Sigmoid colon (tissue), 7 donors: ENCODE data around the gene RIMBP2. TPM values are rescaled to one million over a fixed set of nuclear protein-coding genes. Genes with fewer than 3 reads are reported as not detected.

ENCODE experiments used
- DNase-seq: peaks from one replicate; pipeline ENCODE4 v3.0.0-alpha.2; 2019
- H3K27ac ChIP-seq, 4 donors: fragments of 200-600 bp; sonication (generic); one replicate each; pipeline ENCODE4 v1.5.1; 2016 to 2019; ENCODE audit warnings: mild to moderate bottlenecking in 1 of 4
- H3K27me3 ChIP-seq, 3 donors: fragments of 200-600 bp; sonication (generic); one replicate each; pipeline ENCODE4 v1.5.1; 2019; ENCODE audit warnings: mild to moderate bottlenecking in 1 of 3
- H3K36me3 ChIP-seq, 4 donors: fragments of 200-600 bp; sonication (generic); one replicate each; pipeline ENCODE4 v1.5.1; 2016 to 2019
- H3K4me1 ChIP-seq, 4 donors: fragments of 200-600 bp; sonication (generic); one replicate each; pipeline ENCODE4 v1.5.1; 2017 to 2019
- H3K4me3 ChIP-seq, 4 donors: fragments of 200-600 bp; sonication (generic); one replicate each; pipeline ENCODE4 v1.5.1; 2017 to 2019; ENCODE audit warnings: mild to moderate bottlenecking in 2 of 4, moderate library complexity in 1 of 4
- H3K9me3 ChIP-seq, 4 donors: fragments of 200-600 bp in 3 of 4; sonication (generic) in 3 of 4; one replicate each; pipeline versions ENCODE4 v1.5.1 to v1.6.1; 2013 to 2019
- EP300 ChIP-seq, 4 donors: sonication (generic); formaldehyde crosslinking; IDR thresholded peaks; one replicate each; pipeline ENCODE4 v1.6.1; 2017; ENCODE audit warnings: antibody characterized with exemption in 4 of 4
- POLR2A ChIP-seq, 2 donors: fragments of 450-650 bp; IDR thresholded peaks; one replicate each; pipeline ENCODE4 v1.6.1; 2016; ENCODE audit warnings: antibody characterized with exemption in 2 of 2, mild to moderate bottlenecking in 2 of 2, moderate library complexity in 2 of 2
- POLR2AphosphoS5 ChIP-seq, 4 donors: sonication (generic); formaldehyde crosslinking; IDR thresholded peaks; one replicate each; pipeline ENCODE4 v1.6.1; 2017; ENCODE audit warnings: antibody characterized with exemption in 4 of 4
- WGBS, 2 donors: extraction: QIAGEN DNeasy Blood & Tissue Kit; methylation state at CpG; one replicate each; pipeline ENCODE4 v1.1.7; 2013; 5-methylcytosine and 5-hydroxymethylcytosine counted together
- intact Hi-C: fragments of 100-400 bp; cut with DNase I; formaldehyde crosslinking; loops from one replicate; pipeline ENCODE4 v1.15.1; 2023
- polyA plus RNA-seq, 3 donors: library from polyadenylated mRNA; stranded (reverse); fragments of 200-250 nt; gene quantifications; one replicate each; pipeline ENCODE4 v1.2.3, GENCODE V29; 2013
- total RNA-seq, 4 donors: library from RNA; depleted of rRNA; stranded (reverse); fragments of >200 nt; gene quantifications; one replicate each; pipeline ENCODE4 v1.1.0, GENCODE V29; 2016
- TF ChIP-seq, protein P1 (sequence below), 4 experiments: fragments of 450-650 bp in 3 of 4; fragments of 200-600 bp in 1 of 4; IDR thresholded peaks; one replicate each; pipeline ENCODE4 v1.5.1; 2016 to 2019; ENCODE audit warnings: antibody characterized with exemption in 4 of 4, mild to moderate bottlenecking in 3 of 4, moderate library complexity in 2 of 4
- donor health status: healthy with polysubstance abuse.
- donor health status: Bipolar disorder and iron deficiency.
- donor health status: healthy.

Gene RIMBP2
- total and polyA plus RNA-seq, 7 donors = under 0.01 to 5.5 (median 1.4) TPM

- H3K36me3 ChIP-seq = no peaks in the 10 kb centered on the region
- TF ChIP-seq POLR2A (IDR thresholded peaks at IDR 0.05) (no peak), EP300 (IDR thresholded peaks at IDR 0.05) (no peak)
- TF ChIP-seq, protein P1, sequence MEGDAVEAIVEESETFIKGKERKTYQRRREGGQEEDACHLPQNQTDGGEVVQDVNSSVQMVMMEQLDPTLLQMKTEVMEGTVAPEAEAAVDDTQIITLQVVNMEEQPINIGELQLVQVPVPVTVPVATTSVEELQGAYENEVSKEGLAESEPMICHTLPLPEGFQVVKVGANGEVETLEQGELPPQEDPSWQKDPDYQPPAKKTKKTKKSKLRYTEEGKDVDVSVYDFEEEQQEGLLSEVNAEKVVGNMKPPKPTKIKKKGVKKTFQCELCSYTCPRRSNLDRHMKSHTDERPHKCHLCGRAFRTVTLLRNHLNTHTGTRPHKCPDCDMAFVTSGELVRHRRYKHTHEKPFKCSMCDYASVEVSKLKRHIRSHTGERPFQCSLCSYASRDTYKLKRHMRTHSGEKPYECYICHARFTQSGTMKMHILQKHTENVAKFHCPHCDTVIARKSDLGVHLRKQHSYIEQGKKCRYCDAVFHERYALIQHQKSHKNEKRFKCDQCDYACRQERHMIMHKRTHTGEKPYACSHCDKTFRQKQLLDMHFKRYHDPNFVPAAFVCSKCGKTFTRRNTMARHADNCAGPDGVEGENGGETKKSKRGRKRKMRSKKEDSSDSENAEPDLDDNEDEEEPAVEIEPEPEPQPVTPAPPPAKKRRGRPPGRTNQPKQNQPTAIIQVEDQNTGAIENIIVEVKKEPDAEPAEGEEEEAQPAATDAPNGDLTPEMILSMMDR (IDR thresholded peaks at IDR 0.05) = no peak
- no peak overlapping the region for H3K27ac ChIP-seq
- H3K4me3 ChIP-seq = no peak overlapping the region
- intact Hi-C loops = no loop called here
- no peaks in the 10 kb centered on the region for H3K9me3 ChIP-seq
- no peak for DNase-seq
- peaks cover 0 to 4% (median 0%) of the 10 kb centered on the region in 3 donors for H3K27me3 ChIP-seq
- no peaks in the 10 kb centered on the region for H3K4me1 ChIP-seq
- 77 to 97% methylated on average over 8 of the region's 8 CpGs for WGBS, 2 donors
Measured at GRCh38 chr12:130412384-130412783, 303.7 kb downstream of the RIMBP2 start.

GRCh38 chr12:130405332-130405731 lies 310.8 kb downstream of the RIMBP2 start:
- H3K4me1 ChIP-seq = no peaks in the 10 kb centered on the region
- 64 to 81% methylated on average over 7 of the region's 7 CpGs for WGBS, 2 donors
- TF ChIP-seq POLR2A (IDR thresholded peaks at IDR 0.05) = no peak
- TF ChIP-seq POLR2AphosphoS5 (IDR thresholded peaks at IDR 0.05) = no peak
- TF ChIP-seq, protein P1 (IDR thresholded peaks at IDR 0.05) = no peak
- no peak for TF ChIP-seq EP300 (IDR thresholded peaks at IDR 0.05)
- no peak for DNase-seq
- no peaks in the 10 kb centered on the region for H3K27me3 ChIP-seq
- no peaks in the 10 kb centered on the region for H3K9me3 ChIP-seq
- H3K4me3 ChIP-seq = no peak overlapping the region
- H3K27ac ChIP-seq = no peak overlapping the region
- intact Hi-C loops = no loop called here
- no peaks in the 10 kb centered on the region for H3K36me3 ChIP-seq

- DNase-seq = no peak
- Histone ChIP-seq H3K4me1 (no peaks in the 10 kb centered on the region), H3K36me3 (no peaks in the 10 kb centered on the region), H3K9me3 (no peaks in the 10 kb centered on the region), H3K27me3 (no peaks in the 10 kb centered on the region), H3K27ac (no peak overlapping the region), H3K4me3 (no peak overlapping the region)
- WGBS, 2 donors = 52 to 78% methylated on average over 6 of the region's 6 CpGs
- no peak for TF ChIP-seq POLR2A (IDR thresholded peaks at IDR 0.05)
- TF ChIP-seq, protein P1 (IDR thresholded peaks at IDR 0.05) = no peak
- no peak for TF ChIP-seq POLR2AphosphoS5 (IDR thresholded peaks at IDR 0.05)
- no peak for TF ChIP-seq EP300 (IDR thresholded peaks at IDR 0.05)
- intact Hi-C loops = no loop called here
Measured at GRCh38 chr12:130401703-130402102, 314.4 kb downstream of the RIMBP2 start.

DNA sequence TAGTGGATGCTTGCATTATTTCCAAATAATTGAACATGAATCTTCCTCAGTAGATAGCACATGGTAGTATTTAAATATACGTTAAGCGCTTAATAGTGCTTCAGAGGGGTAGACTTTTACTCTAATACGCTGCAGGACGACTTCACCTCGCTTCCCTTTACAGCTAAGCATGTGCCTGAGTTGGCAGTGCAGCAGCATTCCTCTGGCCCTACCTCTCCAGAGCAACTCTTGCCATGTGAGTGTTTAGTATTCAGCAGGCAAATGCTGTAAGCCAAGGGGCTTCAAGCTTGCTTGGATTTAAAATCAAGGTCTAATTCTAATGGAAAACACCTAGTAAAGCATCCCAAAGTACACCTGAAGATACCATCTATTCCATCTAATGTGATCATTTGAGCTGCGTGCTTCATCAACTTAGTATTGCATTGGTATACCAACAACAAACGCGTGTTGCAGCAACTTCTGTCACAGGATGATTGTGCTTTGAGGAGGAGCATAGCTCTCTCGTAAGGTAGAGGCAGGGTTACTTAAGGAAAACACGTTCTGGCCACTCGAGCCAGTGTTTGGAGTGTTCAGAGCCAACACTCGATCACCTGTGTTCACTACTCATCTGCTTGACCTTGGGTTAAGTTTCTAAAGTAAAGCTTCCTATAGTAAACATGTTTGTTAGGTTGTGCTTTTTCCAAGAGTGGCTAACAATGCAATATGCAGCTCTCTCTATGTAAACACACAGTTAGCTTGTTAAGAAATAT lies 317.8 kb downstream of the RIMBP2 start:
- H3K4me1 ChIP-seq = no peaks in the 10 kb centered on the region
- H3K36me3 ChIP-seq = no peaks in the 10 kb centered on the region
- no peak overlapping the region for H3K27ac ChIP-seq
- H3K27me3 ChIP-seq = peaks cover 0 to 15% (median 0%) of the 10 kb centered on the region in 3 donors
- intact Hi-C loops = loop anchor here (2.0 kb wide), 1 partner anchor 47 kb away; no protein-coding TSS in a partner anchor
- TF ChIP-seq, protein P1 (IDR thresholded peaks at IDR 0.05) = no peak
- TF ChIP-seq POLR2AphosphoS5 (IDR thresholded peaks at IDR 0.05) (no peak), EP300 (IDR thresholded peaks at IDR 0.05) (no peak), POLR2A (IDR thresholded peaks at IDR 0.05) (no peak)
- no peak for DNase-seq
- no peak overlapping the region for H3K4me3 ChIP-seq
- no peaks in the 10 kb centered on the region for H3K9me3 ChIP-seq
- WGBS, 2 donors = 77 to 84% methylated on average over 12 of the region's 12 CpGs
